ENCODE measurements around the gene IL20RA. TPM values are rescaled to one million over a fixed set of nuclear protein-coding genes. Genes with fewer than 3 reads are reported as not detected.

Gene IL20RA
- total and polyA plus RNA-seq, 2 of the 13 experiments (the other 11 are each of a cell fraction or from before 2014, with no cell fraction given) = not detected

GRCh38 chr6:136989571-136990241 lies 55.1 kb downstream of the IL20RA start (continued):
- TF ChIP-seq ZNF574 (CRISPR knock-in tag; IDR thresholded peaks at IDR 0.05) (no peak), CBX2 (IDR thresholded peaks at IDR 0.05; ENCODE audit: low read depth, low read length) (0 out of 2 replicates have a peak, but pooled peaks have one; percentile 4), CBX2 (CRISPR knock-in tag; IDR thresholded peaks at IDR 0.05; ENCODE audit: low read depth) (no peak), RXRA (CRISPR knock-in tag; IDR thresholded peaks at IDR 0.05) (no peak), EZH2 (conservative IDR thresholded peaks at IDR 0.05; ENCODE audit: low read depth, low read length) (peak; percentile 58; the same call in 1 of the 2 replicates), ZNF687 (CRISPR knock-in tag; IDR thresholded peaks at IDR 0.05) (peak; percentile 17; the same call in 1 of the 2 replicates)
